Middle frontal gyrus (tissue), 1 donor: ENCODE measurements around the gene SRPK2.
"Not testable (repeated sequence)": the region's sequence is repeated elsewhere in the genome, so short reads cannot be mapped to it uniquely, and the experiment has no call there.

Source experiments
- DNase-seq: peaks from one replicate; pipeline ENCODE4 v3.0.0-alpha.2; 2015; ENCODE audit warnings: low spot score; ENCODE audit errors: extremely low spot score

The SRPK2 gene

DNA sequence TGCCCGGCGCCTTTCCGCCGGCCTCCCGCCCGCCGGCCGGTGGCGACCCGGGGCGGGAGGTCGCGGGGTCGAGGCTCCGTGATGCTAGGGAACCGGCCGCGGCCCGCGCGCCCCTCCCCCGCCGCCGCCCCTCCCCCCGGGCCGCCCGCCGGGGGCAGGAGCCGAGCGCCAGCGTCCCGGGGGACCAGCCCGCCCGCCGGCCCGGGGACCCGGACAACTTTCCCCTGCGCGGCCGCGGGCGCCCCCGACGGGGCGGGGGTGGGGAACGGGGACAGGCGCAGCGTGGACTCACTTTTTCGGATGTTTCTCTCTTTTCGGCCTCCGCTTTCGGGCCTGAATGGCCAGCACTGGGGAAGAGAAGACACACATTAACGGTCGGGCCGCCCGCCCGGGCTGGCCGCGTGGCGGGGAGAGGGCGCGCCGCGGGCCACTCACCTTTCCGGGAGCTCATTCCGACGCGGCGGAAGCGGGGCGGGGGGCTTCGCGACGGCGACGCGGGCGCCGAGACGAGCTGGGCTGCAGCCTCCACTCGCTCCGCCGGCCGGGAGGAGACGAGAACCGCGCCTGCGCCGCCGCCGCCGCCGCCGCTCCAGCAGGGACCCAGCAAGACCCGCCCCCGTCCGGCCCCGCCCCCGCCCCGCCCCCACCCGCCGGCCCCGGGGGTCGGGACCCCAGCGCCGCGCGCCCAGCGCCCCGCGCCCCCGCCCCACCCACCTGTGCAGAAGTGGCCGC lies at the start of gene SRPK2:
SRPK2 (minus strand) TSS at position 566 of the 732 bp plus-strand sequence.
- DNase-seq, result no peak

DNA sequence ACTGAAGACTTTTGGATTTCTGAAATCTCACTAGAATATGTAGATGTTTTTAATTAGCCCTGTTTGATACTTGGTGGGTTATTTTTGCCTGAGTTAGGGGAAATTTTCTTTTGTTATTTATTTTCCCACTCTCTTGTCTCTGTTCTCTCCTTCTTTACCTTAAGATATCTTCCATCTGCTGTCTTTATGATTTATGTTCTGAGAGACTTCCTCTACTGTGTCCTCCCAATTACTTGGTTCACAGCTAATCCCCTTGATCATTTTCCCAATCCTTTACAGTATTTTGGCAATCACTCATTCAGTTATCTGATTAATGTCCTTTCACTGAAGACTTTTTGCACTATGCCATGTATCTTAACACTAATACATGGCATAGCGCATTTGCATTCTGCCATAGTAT lies 49.5 kb upstream of the SRPK2 start:
- DNase-seq, result no peak

DNA sequence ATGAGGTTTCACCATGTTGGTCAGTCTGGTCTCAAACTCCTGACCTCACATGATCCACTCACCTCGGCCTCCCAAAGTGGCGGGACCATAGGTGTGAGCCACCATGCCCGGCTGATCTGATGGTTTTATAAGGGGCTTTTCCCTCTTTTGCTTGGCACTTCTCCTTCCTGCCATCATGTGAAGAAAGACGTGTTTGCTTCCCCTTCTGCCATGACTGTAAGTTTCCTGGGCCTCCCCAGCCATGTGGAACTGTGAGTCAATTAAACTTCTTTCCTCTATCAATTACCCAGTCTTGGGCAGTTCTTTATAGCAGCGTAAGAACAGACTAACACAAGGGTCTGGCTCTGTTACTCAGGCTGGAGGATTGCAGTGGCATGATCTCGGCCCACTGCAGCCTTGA lies 48.6 kb upstream of the SRPK2 start:
- not testable (repeated sequence) for DNase-seq

DNA sequence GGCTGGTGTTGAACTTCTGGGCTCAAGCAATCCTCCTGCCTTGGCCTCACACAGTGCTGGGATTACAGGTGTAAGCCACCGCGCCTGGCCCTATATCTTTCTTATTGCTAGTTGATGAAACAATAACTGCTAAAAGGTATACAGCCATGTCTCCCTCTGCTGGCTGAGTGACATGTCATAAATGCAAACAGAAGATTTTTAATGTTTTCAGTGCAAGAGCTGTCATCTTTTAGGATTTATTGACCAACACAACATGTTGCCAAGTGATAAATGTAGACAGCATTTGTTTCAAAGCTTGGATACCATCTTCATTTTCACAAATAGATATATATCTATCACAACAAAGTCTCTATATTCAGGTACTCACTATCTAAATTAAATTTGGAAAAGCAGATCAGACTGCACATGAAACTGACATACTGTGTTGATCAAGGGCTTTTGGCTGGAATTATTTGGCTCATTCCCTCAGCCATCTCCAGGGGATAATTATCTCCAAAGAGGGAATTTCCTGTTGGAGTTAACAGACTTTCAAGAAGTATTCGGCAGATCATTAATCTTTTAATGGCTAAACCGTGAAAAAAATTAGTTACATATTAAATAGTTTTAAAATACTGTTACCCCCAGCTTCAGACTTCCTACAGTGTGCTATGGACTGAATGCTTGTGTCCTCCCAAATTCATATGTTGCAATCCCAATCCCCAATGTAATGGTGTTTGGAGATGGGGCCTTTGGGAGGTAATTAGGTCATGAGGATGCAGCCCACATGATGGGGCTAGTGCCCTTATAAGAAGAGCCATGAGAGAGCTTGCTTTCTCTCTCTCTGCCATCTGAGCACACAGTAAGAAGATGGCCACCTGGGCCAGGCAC lies 41.3 kb upstream of the SRPK2 start:
- DNase-seq, result no peak

DNA sequence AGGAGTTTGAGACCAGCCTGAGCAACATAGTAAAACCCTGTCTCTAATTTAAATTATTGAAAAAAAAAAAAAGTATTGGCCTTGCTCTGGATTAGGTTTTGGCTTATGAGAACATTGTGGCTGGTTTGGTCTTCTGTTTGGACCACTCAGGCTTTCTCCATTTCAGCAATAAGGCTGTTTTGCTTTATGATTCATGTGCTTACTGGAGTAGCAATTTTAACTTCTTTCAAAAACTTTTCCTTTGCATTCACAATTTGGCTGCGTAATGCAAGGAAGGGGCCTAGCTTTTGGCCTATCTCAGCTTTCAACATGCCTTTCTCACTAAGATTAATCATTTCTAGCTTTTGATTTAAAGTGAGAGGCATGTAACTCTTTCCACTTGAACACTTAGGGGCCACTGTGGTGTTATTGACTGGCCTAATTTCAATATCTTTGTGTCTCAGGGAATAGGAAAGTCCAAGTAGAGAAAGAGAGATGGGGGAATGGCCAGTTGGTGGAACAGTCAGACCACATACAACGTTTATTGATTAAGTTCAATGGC lies 38.0 kb upstream of the SRPK2 start:
- no peak for DNase-seq

DNA sequence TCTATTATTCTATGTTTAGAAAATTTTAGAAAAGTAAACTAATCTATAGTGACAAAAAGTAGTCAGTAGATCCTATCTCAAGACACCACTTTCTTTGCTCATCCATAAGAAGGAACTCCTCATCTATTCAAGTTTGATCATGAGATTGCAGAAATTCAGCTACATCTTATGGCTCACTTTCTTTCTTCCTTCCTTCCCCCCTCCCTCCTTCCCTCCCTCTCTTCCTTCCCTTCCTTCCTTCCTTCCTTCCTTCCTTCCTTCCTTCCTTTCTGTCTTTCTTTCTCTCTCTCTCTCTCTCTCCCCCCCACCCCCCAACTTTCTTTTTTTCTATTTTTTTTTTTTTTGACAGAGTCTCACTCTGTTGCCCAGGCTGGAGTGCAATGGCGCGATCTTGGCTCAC lies 35.3 kb upstream of the SRPK2 start:
- DNase-seq, result no peak

DNA sequence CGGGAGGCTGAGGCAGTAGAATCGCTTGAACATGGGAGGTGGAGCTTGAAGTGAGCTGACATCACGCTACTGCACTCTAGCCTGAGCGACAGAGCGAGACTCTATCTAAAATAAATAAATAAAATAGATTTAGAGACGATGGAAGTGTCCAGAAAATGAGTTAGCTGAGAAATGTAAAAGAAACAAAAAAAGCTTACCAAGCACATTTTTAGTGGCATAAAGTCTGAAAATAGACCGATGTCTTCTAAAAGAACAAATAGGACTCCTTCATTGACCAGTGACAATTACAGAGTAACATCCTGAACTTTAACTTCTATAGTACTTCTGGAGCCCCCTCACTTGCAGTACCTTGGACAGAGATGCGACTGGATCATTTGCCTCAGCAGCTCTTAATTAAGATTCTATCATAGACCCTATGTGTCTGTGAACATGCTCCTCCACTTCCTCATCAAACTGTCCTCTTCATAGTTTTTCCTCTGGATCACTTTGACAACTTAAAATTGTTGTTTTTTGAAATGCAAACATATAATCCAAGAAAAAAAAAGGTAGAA lies 25.2 kb upstream of the SRPK2 start:
- DNase-seq, result no peak

DNA sequence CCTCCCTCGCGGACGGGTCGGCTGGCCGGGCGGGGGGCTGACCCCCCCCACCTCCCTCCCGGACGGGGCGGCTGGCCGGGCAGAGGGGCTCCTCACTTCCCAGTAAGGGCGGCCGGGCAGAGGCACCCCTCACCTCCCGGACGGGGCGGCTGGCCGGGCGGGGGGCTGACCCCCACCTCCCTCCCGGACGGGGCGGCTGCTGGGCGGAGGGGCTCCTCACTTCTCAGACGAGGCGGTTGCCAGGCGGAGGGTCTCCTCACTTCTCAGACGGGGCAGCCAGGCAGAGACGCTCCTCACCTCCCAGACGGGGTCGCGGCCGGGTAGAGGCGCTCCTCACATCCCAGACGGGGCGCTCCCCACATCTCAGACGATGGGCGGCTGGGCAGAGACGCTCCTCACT lies 22.1 kb upstream of the SRPK2 start:
- not testable (repeated sequence) for DNase-seq

DNA sequence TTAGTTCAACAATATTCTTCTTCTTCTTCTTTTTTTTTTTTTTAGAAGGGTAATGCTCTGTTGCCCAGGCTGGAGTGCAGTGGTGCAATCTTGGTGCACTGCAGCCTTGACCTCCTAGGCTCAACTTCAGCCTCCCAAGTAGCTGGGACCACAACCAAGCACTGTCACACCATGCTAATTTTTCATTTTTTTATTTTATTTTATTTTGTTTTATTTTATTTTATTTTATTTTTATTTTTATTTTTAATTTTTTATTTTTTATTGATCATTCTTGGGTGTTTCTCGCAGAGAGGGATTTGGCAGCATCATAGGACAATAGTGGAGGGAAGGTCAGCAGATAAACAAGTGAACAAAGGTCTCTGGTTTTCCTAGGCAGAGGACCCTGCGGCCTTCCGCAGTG lies 21.1 kb upstream of the SRPK2 start:
- not testable (repeated sequence) for DNase-seq

DNA sequence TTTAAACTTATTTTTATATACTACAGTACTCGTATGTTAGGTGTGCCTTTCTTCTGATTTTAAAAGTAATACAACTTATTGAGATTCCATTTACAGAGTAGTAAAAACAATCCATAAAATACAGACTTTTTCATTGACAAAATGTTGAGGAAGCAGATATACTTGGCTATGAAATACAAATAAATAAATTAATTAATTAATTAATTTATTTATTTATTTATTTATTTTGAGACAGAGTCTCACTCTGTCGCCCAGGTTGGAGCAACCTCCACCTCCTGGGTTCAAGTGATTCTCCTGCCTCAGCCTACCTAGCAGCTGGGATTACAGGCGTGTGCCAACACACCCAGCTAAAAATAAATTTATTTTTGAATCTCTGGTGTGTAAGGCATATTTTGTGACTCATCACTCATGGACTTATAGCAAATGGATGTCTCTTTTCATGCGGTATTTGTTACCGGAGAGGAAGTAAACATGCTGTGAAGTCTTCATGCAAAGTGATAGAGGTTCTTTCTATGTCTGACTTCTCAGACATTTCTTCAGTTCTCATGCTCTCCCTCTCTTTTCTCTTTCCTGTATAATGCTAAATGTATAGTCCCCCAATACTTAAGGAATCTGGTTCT lies 20.2 kb upstream of the SRPK2 start:
- no peak for DNase-seq

DNA sequence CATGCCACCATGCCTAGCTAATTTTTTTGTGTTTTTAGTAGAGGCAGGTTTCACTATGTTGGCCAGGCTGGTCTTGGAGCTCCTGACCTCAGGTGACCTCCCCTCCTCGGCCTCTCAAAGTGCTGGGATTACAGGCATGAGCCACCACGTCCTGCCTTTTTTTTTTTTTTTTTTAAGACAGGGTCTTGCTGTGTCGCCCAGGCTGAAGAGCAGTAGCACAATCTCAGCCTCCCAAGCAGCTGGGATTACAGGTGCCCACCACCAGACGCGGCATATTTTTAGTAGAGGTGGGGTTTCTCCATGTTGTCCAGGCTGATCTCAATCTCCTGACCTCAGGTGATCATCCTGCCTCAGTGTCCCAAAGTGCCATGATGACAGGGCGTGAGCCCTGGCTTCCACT lies 14.4 kb upstream of the SRPK2 start:
- DNase-seq, result no peak

DNA sequence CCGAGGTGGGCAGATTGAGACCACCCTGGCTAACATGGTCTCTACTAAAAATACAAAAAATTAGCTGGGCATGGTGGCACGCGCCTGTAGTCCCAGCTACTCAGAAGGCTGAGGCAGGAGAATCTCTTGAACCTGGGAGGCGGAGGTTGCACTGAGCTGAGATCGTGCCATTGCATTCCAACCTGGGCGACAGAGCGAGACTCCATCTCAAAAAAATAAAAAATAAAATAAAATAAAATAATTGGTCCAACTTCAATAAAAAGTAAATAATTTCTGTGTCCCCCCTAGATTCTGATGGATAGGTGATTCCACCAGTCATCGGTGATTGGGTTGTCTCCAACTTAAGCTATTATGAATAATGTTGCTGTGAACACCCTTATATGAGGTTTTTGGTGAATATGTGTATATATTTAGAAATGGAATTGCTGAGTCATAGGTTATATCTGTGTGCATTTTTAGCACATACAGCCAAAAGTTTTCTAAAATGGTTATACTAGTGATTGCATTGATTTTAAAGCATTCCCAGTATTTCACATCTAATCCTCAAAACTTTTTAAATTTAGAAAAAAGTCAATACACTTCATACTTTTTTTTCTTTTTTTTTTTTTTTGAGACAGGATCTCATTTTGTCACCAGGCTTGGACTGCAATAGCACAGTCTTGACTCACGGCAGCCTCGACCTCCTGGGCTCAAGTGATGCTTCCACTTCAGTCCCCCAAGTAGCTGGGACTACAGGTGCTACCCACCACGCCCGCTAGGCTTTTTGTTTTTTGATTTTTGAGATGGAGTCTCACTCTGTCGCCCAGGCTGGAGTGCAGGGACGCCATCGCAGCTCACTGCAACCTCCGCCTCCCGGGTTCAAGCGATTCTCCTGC lies 13.7 kb upstream of the SRPK2 start:
- DNase-seq, result no peak

DNA sequence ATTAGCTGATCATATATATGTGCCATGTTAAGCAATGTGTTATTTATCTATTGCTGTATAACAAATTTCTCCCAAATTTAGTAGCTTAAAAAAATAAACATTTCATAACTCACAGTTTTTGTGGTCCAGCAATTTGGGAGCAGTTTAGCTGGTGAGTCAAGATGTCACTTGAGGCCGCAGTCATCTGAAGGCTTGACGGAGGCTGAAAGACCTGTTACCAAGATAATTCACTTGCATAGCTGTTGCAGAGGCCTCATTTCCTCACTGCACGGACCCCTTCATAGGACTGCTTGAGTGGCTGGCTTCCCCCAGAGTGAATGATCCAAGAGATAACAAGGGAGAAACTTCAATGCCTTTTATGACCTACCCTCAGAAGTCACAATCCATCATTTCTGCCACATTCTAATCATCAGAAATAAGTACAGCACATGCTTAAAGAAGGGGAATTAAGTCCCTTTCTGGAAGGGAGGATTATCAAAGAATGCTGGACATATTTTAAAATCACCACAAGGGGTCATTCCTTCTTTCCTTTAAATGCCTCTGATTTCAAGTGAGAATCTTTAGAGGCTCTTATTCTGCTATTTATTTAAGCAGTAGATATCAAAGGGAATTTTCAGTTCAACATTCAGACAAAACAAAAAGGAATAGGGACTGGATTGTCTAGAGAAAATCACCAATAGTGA lies 10.5 kb upstream of the SRPK2 start:
- DNase-seq, result no peak

DNA sequence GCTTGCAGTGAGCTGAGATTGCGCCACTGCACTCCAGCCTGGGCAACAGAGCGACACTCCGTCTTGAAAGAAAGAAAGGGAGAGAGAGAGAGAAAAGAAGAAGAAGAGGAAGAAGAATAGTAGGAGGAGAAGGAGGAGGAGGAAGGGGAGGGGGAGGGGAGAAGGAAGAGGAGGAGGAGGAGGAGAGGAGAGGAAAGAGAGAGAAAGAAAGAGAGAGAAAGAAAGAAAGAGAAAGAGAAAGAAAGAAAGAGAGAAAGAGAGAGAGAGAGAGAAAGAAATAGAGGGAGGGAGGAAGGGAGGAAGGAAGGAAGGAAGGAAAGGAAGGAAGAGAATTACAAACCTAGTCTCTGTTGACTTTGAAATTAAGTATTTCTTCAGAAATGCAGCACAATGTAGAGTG lies 7.8 kb upstream of the SRPK2 start:
- no peak for DNase-seq

DNA sequence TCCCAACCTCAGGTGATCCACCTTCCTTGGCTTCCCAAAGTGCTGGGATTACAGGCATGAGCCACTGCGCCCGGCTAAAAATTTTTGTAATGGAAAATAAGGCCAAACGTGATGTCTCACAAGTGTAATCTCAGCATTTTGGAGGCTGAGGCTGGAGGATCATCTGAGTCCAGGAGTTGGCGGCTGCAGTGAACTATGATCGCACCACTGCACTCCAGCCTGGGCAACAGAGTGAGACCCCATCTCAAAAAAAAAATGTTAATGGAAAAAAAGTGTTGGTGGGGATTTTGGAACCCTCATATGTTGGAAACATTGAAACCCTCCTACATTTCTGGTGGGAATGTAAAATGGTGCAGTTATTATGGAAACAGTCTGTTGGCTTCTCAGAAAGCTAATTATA lies 2.7 kb upstream of the SRPK2 start:
- DNase-seq, result no peak

DNA sequence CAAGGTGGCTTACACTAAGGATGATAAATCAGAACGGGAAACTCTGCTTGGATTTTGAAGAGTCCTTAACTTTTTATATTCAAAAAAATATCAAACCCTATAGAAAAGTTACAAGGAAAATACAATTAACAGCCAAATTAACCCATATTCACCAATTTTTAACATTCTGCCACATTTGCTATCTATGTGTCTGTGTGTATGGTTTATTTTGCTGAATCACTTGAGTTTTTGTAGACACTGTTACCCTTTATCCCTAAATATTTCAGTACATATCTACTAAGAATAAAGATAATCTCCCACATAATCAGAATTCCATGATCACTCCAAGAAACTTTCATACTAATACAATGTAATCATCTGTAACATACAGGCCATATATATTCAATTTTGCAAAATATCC lies 1.2 kb upstream of the SRPK2 start:
- DNase-seq, result no peak

DNA sequence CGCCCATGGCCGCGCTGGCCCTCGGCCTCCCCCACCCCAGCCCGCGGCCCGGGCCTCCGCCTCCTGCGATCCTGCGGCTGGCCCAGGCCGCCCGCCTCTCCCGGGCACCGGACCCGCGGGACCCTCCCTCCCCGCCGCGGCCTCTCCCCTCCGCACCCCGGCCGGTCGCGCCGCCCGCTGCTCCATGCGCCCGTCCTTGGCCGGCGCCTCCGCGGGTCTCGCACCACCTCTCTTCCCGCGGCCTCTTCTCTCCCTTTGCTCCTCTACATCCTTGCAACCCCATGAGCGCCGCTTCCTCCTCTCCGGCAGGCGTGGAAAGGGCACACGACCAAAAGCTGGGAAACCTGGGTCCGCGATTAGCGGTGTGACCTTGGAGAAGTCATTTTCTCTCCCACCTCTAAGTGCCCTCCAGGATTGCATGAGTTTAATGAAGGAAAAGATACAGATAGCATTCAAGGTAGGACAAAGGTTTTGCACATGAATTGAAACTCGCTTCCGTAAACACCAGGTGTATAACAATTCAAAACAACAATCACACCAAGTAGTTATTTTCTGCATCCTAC lies 448 bp upstream of the SRPK2 start:
- no peak for DNase-seq

DNA sequence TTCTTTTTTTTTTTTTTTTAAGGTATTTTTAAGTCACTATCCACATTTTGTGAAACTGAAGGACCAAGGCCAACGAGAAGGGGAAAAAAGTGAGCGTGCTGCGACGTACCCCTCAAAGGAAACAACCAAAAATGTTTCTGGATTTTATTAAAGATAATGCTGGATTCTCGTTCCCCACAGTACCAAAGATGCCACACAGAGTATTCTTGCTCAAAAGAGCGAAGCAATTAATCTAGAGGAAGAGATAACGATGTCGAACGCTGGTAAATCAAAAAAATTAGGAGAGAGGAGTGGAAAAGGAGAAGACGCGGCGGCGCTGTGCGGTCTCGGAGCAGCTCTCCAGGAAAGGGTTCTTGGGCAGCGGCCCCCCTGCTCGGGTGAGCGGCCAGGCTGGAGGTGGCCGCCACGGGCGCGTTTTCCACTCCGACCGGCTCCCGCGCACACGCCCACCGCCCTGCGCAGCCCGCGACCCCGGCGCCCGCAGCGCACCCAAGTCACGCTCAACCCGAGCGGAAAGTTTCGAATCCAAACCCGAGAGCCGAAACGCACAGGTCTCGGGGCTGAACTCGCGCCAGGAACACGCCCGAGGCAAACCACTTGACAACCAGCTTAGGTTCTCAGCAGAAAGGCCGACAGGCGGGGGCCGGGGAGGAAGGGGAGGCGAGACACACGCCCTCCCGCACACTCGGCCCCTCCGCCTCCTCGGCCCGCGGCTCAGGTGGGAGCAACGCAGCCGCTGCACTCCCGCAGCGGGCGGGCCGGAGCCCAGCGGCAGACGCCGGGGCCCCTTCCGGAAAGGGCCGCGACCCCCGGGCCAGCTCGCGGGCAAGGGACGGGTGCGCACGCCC lies 989 bp downstream of the SRPK2 start:
- DNase-seq, result no peak

DNA sequence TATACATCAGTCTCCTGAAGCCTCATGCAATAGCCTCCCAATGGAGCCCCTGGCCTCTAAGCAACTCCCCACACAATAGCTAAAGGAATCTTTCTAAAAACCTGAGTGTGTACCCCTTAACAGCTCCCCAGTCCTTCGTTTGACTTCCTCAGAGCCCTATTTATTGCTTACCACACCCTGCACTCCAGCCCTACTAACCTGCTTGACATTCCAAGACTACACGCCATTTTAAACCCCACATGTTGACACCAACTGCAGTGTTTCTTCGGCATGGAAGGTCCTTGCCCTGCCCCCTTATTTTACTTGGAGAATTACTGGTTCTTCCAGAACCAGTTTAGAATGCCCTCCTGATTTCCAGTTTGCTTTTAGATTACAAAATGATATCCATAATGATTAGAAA lies 10.8 kb downstream of the SRPK2 start:
- no peak for DNase-seq
